NCI-H524 (cell line): ENCODE measurements around the gene FAM72C.
"Not testable (repeated sequence)": the region's sequence is repeated elsewhere in the genome, so short reads cannot be mapped to it uniquely, and the experiment has no call there.

Source experiments
- DNase-seq, 2 experiments: peaks; one replicate each; lab custom pipeline; 2025; lab: John Stamatoyannopoulos, UW

FAM72C gene

DNA sequence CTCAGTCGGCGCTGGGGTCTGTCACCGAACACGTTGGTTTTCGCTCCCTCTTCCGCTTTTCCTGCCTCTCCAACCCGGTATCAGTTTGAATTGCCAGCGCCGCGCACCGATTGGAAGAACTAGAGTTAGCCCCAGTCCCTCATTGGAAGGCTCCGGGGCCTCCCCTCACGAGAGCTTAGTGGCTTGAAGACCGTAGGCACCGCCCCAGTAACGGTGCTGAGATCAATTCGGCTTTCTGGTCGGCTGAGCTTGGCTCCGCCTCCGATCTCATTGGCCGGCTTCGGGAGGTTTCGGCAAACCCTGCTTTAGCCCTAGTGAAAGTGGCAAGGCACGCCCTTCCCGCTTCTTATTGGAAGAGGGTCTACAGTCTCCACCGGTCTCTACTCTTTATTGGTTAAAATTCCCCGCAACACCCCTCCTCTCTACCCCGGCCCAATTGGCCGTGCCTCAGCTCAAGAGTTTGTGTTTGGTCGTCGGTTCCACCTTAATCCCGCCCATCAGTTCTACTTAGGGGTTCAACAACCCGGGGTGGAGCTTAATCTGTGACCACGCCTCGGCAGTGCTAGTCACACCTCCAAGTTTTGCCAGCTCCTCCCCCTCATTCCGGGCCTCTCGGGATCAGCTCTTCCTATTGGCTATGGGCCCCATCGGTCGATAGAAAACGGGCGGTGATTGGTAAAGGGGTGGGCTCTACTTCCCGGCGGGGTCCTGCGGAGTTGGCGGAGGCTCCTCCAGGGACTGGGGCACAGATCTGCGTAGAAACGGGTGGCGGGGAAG, at the start of gene FAM72C:
Gene FAM72C, minus strand, starts transcription at position 63 of the 777 bp plus-strand sequence. CDS start 845 bp downstream, outside the sequence.
- not testable (repeated sequence) for DNase-seq

- not testable (repeated sequence) for DNase-seq
Measured at GRCh38 chr1:144020001-144020738, 48.4 kb upstream of the FAM72C start.

GRCh38 chr1:144019101-144019500, 47.3 kb upstream of the FAM72C start:
- not testable (repeated sequence) for DNase-seq

DNA sequence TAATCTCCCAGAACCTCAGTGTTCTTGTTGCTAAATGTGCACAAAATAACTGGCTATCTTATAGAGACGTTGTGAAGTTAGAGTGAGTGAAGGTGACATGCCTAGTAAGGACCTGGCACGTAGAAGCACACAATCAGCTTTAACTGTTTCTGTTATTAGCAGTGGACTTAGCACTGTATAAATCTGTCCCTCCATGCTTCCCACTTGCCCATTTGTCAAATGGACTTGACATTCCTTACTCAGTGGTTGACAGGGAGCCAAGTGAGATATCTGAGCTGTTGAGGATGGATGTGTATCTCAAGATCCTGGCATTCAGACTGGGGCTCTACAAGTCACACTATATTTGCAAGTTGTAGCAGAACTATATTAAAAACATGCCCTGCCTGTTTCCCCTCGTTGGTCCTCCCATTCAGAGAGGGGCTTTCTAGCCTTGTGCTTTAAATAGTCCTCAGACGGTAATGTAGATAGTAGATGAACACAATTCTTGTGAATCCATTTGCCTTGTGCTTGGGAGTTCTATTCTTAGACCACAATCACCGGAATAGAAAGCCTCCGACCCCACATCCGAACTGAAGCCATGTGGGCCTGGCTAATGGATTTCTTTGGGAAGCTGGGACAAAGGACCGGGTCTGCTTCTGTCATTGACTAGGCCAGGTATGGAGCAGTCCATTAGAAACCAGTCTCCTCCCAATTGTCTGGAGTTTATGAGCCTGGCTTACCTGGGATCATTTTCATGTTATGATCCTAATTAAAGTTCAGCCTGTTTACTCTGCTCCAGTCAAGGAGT, 43.6 kb upstream of the FAM72C start:
- not testable (repeated sequence) for DNase-seq

DNA sequence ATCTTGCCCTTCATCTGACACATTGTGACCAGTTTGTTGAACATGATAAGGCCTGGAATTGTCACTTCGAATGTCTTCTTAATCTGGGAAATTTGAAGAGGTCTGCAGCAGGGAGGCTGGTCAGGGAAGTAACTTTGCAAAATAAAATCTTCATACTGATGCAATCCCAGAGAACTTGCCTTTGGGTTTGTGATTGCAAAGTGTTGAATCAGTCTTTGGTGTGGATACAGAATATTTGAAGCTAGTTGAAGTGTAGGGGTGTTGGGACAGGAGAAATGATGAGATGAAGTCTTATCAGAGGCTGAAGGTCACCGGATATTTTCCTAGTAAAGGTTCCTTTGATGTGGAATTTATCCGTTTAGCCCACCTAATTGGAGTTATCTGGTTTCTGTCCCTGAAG, 42.7 kb upstream of the FAM72C start:
- DNase-seq = not testable (repeated sequence)

DNA sequence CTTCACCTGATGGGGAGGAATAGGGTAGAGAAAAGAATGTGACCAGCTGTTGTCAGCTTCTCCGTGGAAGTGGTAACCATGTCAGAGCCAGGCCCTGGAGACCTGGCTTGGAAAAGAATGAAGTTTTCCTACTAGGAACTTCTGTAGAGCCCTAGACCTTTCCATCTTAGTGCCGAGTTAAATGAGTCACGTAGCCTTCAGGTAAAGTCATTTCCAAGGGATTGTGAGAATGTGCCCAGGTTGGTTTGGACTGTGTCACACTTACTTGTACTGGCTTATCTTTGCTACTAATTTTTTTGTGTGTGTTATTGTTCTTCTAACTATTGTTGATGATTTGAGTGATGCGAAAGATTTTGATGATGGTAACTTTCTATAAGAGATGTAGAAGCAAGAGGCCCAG, 42.3 kb upstream of the FAM72C start:
- not testable (repeated sequence) for DNase-seq

DNA sequence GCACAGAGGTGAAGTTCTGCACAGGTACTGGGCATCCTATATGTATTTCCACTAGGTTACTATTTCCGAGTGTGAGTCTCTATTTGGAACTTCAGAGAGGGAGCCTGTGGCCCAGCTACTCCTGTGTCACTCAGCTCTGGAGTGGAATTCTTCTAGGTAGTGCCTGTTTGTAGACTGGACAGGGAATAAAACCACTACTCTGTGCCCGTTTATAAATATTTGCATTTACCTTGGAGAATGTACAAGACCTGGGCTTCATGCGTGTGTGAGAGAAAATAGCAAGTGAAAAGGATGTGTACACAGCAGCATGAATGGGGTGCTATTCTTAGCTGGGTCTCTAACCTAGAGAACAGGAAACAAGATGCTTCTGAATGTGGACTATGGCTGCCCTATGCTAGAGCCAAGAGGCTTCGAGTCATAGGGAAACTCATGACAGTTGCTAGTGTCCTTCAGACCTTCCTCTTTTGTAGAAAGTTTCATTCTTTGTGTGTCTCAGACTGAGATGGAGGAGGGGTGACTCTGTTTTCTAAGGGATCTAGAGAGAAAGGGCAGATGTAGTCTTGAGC, 40.5 kb upstream of the FAM72C start:
- DNase-seq = not testable (repeated sequence)

GRCh38 chr1:144009410-144009809, 37.6 kb upstream of the FAM72C start:
- not testable (repeated sequence) for DNase-seq

GRCh38 chr1:144004259-144004658, 32.5 kb upstream of the FAM72C start:
- not testable (repeated sequence) for DNase-seq

DNA sequence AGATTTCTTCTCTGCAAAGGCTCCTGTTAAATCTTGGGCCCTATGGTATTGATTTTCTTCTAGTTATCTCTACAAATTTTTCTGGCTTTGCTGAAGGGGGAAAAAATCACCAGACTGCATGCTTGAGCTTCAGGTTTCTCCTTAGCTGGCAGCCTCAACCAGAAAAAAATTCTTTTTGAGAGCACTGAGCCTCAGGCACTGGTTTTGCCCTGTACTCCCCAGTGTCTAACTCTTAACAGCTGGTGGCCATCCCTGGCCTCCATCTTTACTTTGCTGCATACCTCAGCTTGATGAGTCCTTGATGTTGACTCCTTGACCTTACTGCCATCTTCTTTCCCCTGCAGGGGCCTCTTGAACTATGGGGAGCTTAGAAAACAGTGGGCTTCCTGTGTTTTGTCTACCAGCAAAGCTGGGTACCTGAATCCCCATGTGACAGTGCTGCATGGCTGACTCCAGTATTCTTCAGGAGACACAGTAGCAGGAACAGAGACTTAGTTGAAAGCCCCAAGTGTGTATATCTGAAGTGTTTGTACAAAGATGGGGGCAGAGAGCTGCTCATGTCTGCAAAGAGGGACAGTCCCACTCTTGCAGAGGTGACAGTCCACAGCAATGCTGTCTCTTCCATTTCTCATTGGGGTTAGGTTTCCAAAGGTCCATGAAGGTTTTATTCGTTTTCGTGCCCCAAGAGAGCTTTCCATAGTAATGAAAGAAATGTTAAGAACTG, 31.7 kb upstream of the FAM72C start:
- DNase-seq = not testable (repeated sequence)

DNA sequence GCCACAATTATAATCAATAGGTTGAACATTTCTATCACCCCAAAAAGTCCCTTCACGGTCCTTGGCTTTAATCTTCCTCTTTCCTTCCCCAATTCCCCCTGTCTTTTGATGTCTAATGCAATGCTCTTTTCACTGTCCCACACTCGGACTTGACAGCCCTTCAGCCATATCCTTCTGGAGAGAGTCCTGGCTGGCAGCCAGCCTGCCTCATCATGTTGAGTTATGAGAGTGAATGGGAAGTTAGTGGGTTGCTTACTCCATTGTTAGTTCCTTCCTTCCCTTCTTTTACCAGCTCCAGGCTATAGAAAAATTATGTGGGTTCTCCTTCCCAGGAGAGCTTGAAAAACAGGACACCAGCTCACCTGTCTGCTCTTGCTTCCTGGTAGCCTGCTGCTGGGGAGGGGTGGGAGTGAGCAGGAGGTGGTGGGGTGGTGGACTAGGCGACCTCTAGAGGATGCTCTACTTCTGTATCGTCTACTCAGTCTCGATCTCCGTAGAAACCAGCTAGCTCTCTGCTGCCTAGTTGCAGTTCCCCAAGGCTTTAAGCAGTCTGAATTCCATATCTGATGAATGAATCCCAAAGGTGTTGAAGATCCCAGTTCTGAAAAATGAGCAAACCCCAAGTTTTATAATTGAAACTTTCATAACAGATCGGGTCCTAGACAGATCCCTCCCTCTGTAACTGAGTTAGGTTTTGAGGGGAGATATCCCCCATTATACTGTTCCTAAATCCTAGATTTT, 30.5 kb upstream of the FAM72C start:
- not testable (repeated sequence) for DNase-seq

GRCh38 chr1:144001077-144001476, 29.3 kb upstream of the FAM72C start:
- DNase-seq = not testable (repeated sequence)

DNA sequence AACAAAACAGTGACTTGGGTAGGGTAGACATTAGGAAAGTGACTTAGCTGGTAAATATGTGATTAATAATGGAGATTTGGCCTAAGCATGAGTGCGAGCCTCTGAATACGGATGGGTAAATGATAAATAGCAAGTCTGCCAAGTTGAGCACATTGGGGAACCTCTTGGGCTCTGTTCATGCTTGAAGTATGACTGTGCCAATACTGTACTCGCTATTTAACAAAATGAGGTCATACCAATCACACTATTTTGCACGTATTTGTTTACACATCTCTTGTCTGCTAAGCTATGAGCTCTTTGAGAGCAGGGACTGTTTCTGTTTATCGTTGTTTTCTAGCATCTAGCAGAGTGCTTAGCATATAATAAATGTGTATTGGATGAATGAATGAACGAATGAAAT, 24.2 kb upstream of the FAM72C start:
- not testable (repeated sequence) for DNase-seq

GRCh38 chr1:143993301-143993907, 21.6 kb upstream of the FAM72C start:
- DNase-seq = not testable (repeated sequence)

- not testable (repeated sequence) for DNase-seq
Measured at GRCh38 chr1:143990699-143991098, 18.9 kb upstream of the FAM72C start.

DNA sequence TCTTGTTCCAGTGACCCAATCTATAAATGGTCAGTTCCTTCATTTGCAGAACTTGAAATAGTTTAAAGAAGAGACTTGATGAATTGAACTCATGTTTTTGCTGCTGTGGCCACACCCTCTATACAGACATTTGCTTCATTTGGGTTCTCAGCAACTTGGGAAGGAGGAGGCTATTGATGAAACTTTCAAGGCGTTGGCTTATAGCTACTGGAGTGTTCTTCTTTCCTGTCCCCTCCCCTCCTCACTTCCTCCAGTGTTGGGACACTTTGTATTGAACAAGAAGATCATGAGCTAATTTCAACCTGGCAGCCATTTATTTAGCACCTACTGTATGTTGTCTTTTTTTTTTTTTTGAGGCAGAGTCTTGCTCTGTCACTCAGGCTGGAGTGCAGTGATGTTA, 17.9 kb upstream of the FAM72C start:
- not testable (repeated sequence) for DNase-seq

DNA sequence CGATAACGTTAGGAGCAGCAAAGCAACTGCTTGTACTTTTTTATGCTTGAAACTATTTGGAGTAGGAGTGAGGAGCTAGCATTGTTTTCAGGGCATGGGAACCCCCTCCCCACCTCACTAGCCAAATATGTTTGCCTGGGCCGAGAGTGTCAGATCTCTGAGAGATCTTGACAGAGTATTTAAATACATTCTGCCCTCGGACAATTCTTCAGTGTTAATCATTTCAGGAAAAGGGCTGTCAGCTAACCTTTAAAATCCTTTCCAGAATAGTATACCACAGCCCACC, 17.6 kb upstream of the FAM72C start:
- not testable (repeated sequence) for DNase-seq

GRCh38 chr1:143988602-143989426, 17.0 kb upstream of the FAM72C start:
- DNase-seq = not testable (repeated sequence)

- DNase-seq = not testable (repeated sequence)
Measured at GRCh38 chr1:143987868-143988267, 16.1 kb upstream of the FAM72C start.
